DMS 273 treated with DMSO at 0.1 percent for 48 hours (cell line): Measurements from ENCODE around the gene COP1.
"Not testable (repeated sequence)": the region's sequence is repeated elsewhere in the genome, so short reads cannot be mapped to it uniquely, and the experiment has no call there.

ENCODE experiments used
- DNase-seq: peaks from one replicate; lab custom pipeline; 2025; lab: John Stamatoyannopoulos, UW

The COP1 gene

GRCh38 chr1:176122282-176122681 lies 84.8 kb downstream of the COP1 start:
- no peak for DNase-seq

- DNase-seq: no peak
Observed at GRCh38 chr1:176119549-176119948, 87.5 kb downstream of the COP1 start.

- DNase-seq: no peak
Observed at GRCh38 chr1:176118985-176119384, 88.1 kb downstream of the COP1 start.

GRCh38 chr1:176111835-176112234 lies 95.3 kb downstream of the COP1 start:
- DNase-seq: no peak

GRCh38 chr1:176110203-176110602 lies 96.9 kb downstream of the COP1 start:
- DNase-seq: no peak

GRCh38 chr1:176102768-176103350 lies 104.2 kb downstream of the COP1 start:
- no peak for DNase-seq

GRCh38 chr1:176101951-176102642 lies 105.0 kb downstream of the COP1 start:
- DNase-seq: no peak

GRCh38 chr1:176098560-176098959 lies 108.5 kb downstream of the COP1 start:
- no peak for DNase-seq

- DNase-seq: no peak
Observed at GRCh38 chr1:176096015-176096414, 111.1 kb downstream of the COP1 start.

- no peak for DNase-seq
Observed at GRCh38 chr1:176090766-176091165, 116.3 kb downstream of the COP1 start.

- not testable (repeated sequence) for DNase-seq
Observed at GRCh38 chr1:176087746-176088145, 119.3 kb downstream of the COP1 start.

GRCh38 chr1:176073524-176074157 lies 133.4 kb downstream of the COP1 start:
- DNase-seq: peak; percentile 16

- DNase-seq: no peak
Observed at GRCh38 chr1:176068901-176069300, 138.2 kb downstream of the COP1 start.

- no peak for DNase-seq
Observed at GRCh38 chr1:176068256-176068655, 138.8 kb downstream of the COP1 start.

GRCh38 chr1:176066709-176067108 lies 140.4 kb downstream of the COP1 start:
- DNase-seq: no peak

- DNase-seq: no peak
Observed at GRCh38 chr1:176058686-176059085, 148.4 kb downstream of the COP1 start.

- no peak for DNase-seq
Observed at GRCh38 chr1:176056312-176056711, 150.8 kb downstream of the COP1 start.

GRCh38 chr1:176055398-176055797 lies 151.7 kb downstream of the COP1 start:
- DNase-seq: no peak

- DNase-seq: no peak
Observed at GRCh38 chr1:176051902-176052518, 155.1 kb downstream of the COP1 start.

GRCh38 chr1:176051402-176051801 lies 155.7 kb downstream of the COP1 start:
- no peak for DNase-seq

- DNase-seq: no peak
Observed at GRCh38 chr1:176049582-176049981, 157.5 kb downstream of the COP1 start.

- DNase-seq: no peak
Observed at GRCh38 chr1:176046926-176047325, 160.2 kb downstream of the COP1 start.

- no peak for DNase-seq
Observed at GRCh38 chr1:176043537-176043936, 163.5 kb downstream of the COP1 start.
